ACHN (cell line): ENCODE measurements around the gene C1QTNF6.

Source experiments
- DNase-seq: peaks from one replicate; pipeline ENCODE4 v3.0.0-alpha.2; 2015
- in situ Hi-C: cut with HindIII; loops from 2 replicates; pipeline ENCODE4 v1.10.0; 2017; ENCODE audit warnings: low sequenced_read_pairs, low pct_ligation_motif_present, low pct_unique_long_range_greater_than_20kb

C1QTNF6 gene

DNA sequence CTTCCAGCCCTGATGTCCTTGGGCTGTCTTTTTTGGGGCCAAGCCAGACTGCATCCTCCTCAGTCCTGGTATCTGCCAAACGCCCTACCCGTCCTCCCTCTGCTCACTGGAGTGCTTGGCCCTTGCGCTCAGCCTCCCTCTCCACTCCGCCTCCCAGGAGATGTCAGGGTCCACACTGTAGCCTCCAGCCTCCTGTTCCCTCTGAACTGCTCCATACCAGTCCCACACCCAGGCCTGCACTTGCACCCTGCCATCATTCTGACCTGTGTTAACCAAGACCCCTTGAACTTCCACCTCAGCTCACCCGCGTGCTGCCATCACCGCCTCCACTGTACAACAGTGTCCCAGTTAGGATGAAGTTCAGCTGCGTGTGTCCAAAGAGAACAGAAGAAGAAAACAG is 32.1 kb downstream of the C1QTNF6 start:
- no peak for DNase-seq
- in situ Hi-C loops, result no loop called here

- in situ Hi-C loops, result no loop called here
- no peak for DNase-seq
Measured at GRCh38 chr22:37154925-37155712, 32.9 kb downstream of the C1QTNF6 start.

GRCh38 chr22:37153901-37154300 is 34.1 kb downstream of the C1QTNF6 start:
- DNase-seq, result no peak
- in situ Hi-C loops, result no loop called here

GRCh38 chr22:37151401-37151800 is 36.6 kb downstream of the C1QTNF6 start:
- no peak for DNase-seq
- in situ Hi-C loops, result no loop called here

DNA sequence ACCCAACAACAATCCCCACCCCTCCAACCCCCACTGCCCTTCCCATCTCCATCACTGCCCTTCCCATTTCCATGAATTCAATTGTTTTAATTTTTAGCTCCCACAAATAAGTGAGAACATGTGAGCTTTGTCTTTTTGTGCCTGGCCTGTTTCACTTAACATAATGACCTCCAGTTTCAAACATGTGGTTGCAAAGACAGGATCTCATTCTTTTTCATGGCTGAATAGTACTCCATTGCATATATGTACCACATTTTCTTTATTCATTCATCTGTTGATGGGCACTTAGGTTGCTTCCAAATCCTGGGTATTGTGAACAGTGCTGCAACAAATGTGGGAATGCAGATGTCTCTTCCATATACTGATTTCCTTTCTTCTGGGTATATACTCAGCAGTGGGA is 37.3 kb downstream of the C1QTNF6 start:
- DNase-seq, result no peak
- in situ Hi-C loops, result no loop called here

GRCh38 chr22:37148742-37149665 is 39.0 kb downstream of the C1QTNF6 start:
- no peak for DNase-seq
- in situ Hi-C loops, result no loop called here

DNA sequence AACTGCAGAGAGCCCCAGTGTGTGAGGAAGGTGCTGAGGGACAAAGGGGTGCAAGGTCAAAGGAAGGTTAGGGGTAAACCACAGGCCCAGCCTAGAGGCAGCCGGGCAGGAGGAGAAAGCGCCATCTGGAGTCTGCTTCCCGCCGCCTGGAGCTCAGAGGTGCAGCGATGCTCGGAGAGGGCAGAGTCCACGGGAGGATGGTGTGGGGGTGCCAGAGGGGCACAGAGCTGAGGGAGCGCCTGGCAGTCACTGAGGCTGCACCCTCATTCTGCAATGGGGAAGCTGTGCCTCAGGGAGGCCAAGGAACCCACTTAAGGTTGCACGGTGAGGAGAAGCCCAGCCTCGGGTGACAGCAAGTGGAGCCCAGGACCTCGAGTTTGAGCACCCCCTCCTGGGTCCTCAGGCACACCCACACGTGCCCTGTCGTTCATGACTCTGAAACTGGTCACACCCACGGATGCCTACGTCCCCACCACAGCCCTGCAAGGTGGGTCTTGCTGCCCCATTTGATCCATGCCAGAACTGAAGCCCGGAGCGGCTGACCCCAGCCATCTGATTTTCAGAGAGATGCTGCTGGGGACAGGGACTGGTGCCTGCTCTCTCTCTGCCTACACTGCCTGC is 39.9 kb downstream of the C1QTNF6 start:
- in situ Hi-C loops, result no loop called here
- no peak for DNase-seq

- in situ Hi-C loops, result no loop called here
- DNase-seq, result no peak
Measured at GRCh38 chr22:37147186-37147990, 40.7 kb downstream of the C1QTNF6 start.

- in situ Hi-C loops, result no loop called here
- no peak for DNase-seq
Measured at GRCh38 chr22:37146507-37147180, 41.4 kb downstream of the C1QTNF6 start.

- in situ Hi-C loops, result no loop called here
- DNase-seq, result no peak
Measured at GRCh38 chr22:37146051-37146385, 42.0 kb downstream of the C1QTNF6 start.

GRCh38 chr22:37145180-37146050 is 42.6 kb downstream of the C1QTNF6 start:
- DNase-seq, result no peak
- in situ Hi-C loops, result no loop called here

DNA sequence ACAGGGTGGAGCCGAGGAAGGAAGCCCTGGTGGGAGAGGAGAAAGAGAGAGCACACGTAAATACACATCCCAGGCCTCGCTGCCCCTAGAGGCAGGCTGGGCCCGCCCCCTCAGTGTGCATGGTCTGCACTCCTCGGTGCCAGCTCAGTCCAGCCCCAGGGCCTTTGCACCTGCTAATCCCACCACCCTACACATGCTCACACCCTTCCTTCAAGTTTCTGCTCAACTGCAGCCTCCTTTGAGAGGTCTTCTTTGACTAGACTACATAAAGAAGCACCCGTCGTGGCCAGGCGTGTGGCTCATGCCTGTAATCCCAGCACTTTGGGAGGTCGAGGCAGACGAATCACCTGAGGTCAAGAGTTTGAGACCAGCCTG is 43.9 kb downstream of the C1QTNF6 start:
- in situ Hi-C loops, result no loop called here

GRCh38 chr22:37141971-37142370 is 46.1 kb downstream of the C1QTNF6 start:
- DNase-seq, result no peak
- in situ Hi-C loops, result no loop called here

More for the DNA sequence above, 43.9 kb downstream of the C1QTNF6 start:
- no peak for DNase-seq

DNA sequence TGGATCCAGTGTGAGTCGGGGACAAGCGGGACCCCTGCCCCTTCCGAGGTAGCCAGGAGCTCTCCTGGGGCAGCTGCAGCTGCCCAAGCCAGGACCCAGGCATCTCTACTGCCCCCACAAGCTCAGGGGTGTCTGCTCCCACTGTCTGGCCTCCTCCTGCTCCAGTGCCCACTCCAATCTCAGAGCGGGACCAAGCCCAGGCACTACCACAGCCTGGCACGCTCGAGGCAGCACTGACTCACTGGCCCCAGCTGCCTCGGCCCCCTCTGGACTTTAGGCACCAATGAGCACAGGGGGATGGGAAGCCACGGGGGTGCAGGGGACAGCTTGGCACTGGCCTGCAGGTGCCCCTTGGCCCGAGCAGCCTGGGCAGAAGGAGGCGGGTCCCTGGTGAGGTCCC is 46.6 kb downstream of the C1QTNF6 start:
- DNase-seq, result peak; percentile 9
- in situ Hi-C loops, result no loop called here

DNA sequence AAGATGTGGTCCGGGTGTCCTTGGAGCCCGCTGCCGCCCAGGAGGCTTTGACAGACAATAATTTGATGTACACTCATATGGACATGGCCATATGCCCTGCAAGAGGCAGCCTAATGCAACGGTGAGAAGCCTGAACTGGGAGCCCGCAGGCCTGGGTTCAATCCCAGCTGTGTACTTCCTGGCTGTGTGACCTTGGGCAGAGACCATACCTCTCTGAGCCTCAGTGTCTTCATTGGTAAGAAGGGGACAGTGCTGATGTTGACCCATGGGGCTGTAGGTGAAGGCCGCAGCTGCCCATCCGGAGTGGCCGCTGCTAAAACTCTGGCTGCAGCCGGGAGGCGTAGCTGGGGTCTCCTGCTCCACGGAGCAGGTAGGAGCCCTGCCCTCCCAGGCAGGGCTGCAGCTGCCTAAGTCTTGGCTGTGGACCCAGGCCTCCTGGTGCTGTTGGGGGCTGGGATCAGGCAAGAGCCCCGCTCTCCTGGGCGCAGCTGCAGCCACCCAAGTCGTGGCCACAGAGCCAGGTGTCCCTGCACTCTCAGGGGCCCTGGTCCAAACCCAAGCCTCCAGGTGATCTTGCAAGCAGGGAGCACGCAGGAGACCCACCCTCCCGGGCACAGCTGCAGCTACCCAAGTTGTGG is 47.2 kb downstream of the C1QTNF6 start:
- in situ Hi-C loops, result no loop called here
- DNase-seq, result no peak

- in situ Hi-C loops, result no loop called here
- DNase-seq, result no peak
Measured at GRCh38 chr22:37139762-37140161, 48.3 kb downstream of the C1QTNF6 start.
